ENCODE data around the gene HIF3A. TPM values are rescaled to one million over a fixed set of nuclear protein-coding genes. Genes with fewer than 3 reads are reported as not detected.

Gene HIF3A
- total RNA-seq, 1 experiment from 2014 or later = not detected

DNA sequence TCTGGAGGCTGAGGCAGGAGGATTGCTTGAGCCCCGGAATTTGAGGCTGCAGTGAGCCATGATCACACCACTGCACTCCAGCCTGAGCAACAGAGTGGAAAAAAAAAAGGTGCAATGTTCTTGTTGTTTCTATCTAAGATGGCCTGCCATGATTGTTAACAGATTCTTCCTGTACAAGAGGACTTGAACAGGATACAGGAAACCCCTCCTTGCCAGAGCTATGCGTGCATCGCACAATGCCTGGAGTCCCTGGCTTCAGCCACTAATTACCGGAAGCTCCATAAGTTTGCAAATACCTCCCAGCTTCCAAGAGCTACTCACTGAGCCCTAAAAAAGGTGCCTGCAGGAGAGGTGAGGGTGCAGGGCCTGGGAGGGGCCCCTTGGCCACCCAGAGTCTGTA is 13.1 kb upstream of the HIF3A start:
- Histone ChIP-seq H3K9me3 (ENCODE audit: control insufficient read depth, insufficient read depth, low read depth, low read length) (no peaks in the 10 kb centered on the region), H3K4me3 (ENCODE audit: low read depth in 2 of 2, low read length in 2 of 2) (no peak overlapping the region), H3K27ac (ENCODE audit: low read length) (no peak overlapping the region), H3K4me1 (ENCODE audit: control insufficient read depth, insufficient read depth, low read length) (no peaks in the 10 kb centered on the region), H3K27me3 (ENCODE audit: control insufficient read depth, insufficient read depth, low read length) (no peaks in the 10 kb centered on the region), H3K36me3 (ENCODE audit: control insufficient read depth, insufficient read depth, low read length) (no peaks in the 10 kb centered on the region)
- TF ChIP-seq POLR2AphosphoS5 (IDR thresholded peaks at IDR 0.05; ENCODE audit: low read depth, low read length) (no peak), CTCF (IDR thresholded peaks at IDR 0.05) (no peak), SIN3A (IDR thresholded peaks at IDR 0.05; ENCODE audit: borderline replicate concordance, insufficient read depth, low read depth, low read length) (no peak), TCF7L2 (IDR thresholded peaks at IDR 0.05; ENCODE audit: low read depth, low read length) (no peak), REST (IDR thresholded peaks at IDR 0.05; ENCODE audit: insufficient read depth in 1 of 2, low read depth in 2 of 2, low read length in 1 of 2) (no peak)
- intact Hi-C loops (cut with micrococcal nuclease; ENCODE audit: unreplicated experiment) (loop anchor here (5.0 to 10.0 kb wide), 2 partner anchors 64 to 111 kb away; partner anchors contain the start of gene PPP5C), in situ Hi-C loops (cut with HindIII; ENCODE audit: low pct_unique_long_range_greater_than_20kb, low sequenced_read_pairs) (no loop called here)
- POLR2A ChIA-PET = no interaction called here
- CTCF ChIA-PET = interaction anchor here (0.6 to 0.7 kb wide), 2 partner anchors 38 to 65 kb away, joined by 3 to 5 read pairs; no protein-coding TSS in a partner anchor
- DNase-seq (ENCODE audit: low read depth, low spot score) (no peak), ATAC-seq (no peak)
- no TSS peak for BruUV-seq (replicated peaks)

- in situ Hi-C loops (cut with HindIII; ENCODE audit: low pct_unique_long_range_greater_than_20kb, low sequenced_read_pairs) = no loop called here
- ATAC-seq (no peak), DNase-seq (ENCODE audit: low read depth, low spot score) (no peak)
- CTCF ChIA-PET = interaction anchor here (0.5 kb wide), 1 partner anchor 111 kb away, joined by 7 read pairs; no protein-coding TSS in a partner anchor
- no TSS peak for BruUV-seq (replicated peaks)
- Histone ChIP-seq H3K36me3 (ENCODE audit: control insufficient read depth, insufficient read depth, low read length) (no peaks in the 10 kb centered on the region), H3K4me3 (ENCODE audit: low read depth in 2 of 2, low read length in 2 of 2) (no peak overlapping the region), H3K27me3 (ENCODE audit: control insufficient read depth, insufficient read depth, low read length) (no peaks in the 10 kb centered on the region), H3K9me3 (ENCODE audit: control insufficient read depth, insufficient read depth, low read depth, low read length) (no peaks in the 10 kb centered on the region), H3K27ac (ENCODE audit: low read length) (no peak overlapping the region), H3K4me1 (ENCODE audit: control insufficient read depth, insufficient read depth, low read length) (no peaks in the 10 kb centered on the region)
- intact Hi-C loops (cut with micrococcal nuclease; ENCODE audit: unreplicated experiment) = loop anchor here (5.0 to 10.0 kb wide), 2 partner anchors 63 to 110 kb away; partner anchors contain the start of gene PPP5C
- TF ChIP-seq REST (IDR thresholded peaks at IDR 0.05; ENCODE audit: insufficient read depth in 1 of 2, low read depth in 2 of 2, low read length in 1 of 2) (no peak), TCF7L2 (IDR thresholded peaks at IDR 0.05; ENCODE audit: low read depth, low read length) (no peak), CTCF (IDR thresholded peaks at IDR 0.05) (no peak), POLR2AphosphoS5 (IDR thresholded peaks at IDR 0.05; ENCODE audit: low read depth, low read length) (no peak), SIN3A (IDR thresholded peaks at IDR 0.05; ENCODE audit: borderline replicate concordance, insufficient read depth, low read depth, low read length) (no peak)
- POLR2A ChIA-PET = no interaction called here
These were observed 12.2 kb upstream of the HIF3A start for GRCh38 chr19:46284635-46285034.
